SU-DHL-6 (cell line): ENCODE results near the gene CTU1.

Experiments used
- H2AFZ ChIP-seq: fragments of 200-600 bp; sonication (generic); 2 replicates; pipeline ENCODE4 v1.6.1; 2014; ENCODE audit warnings: low read depth, mild to moderate bottlenecking, moderate library complexity, mixed read lengths, antibody characterized with exemption, low read length; ENCODE audit not compliant: severe bottlenecking
- H3F3A ChIP-seq: fragments of 200-600 bp; shearing (Covaris generic); 2 replicates; pipeline ENCODE4 v1.6.0; 2016; ENCODE audit warnings: antibody characterized with exemption, mild to moderate bottlenecking; ENCODE audit not compliant: insufficient read depth
- H3K27ac ChIP-seq: fragments of 200-600 bp; sonication (generic); 2 replicates; pipeline ENCODE4 v1.5.1; 2016; ENCODE audit warnings: low read depth, mild to moderate bottlenecking, low read length, moderate library complexity, mixed read lengths
- H3K27me3 ChIP-seq: fragments of 200-600 bp; sonication (generic), shearing (Covaris generic); 2 replicates; pipeline ENCODE4 v1.6.0; 2014; ENCODE audit warnings: mild to moderate bottlenecking, low read length
- H3K36me3 ChIP-seq: fragments of 200-600 bp; sonication (generic); 2 replicates; pipeline ENCODE4 v1.6.1; 2014; ENCODE audit warnings: mild to moderate bottlenecking, low read length, mixed read lengths
- H3K4me2 ChIP-seq: fragments of 300-600, 200-600 bp; shearing (Covaris generic), sonication (generic); 2 replicates; pipeline ENCODE4 v1.6.0; 2014; ENCODE audit warnings: low read length, low read depth, mild to moderate bottlenecking; ENCODE audit not compliant: poor library complexity, severe bottlenecking
- H3K4me3 ChIP-seq: fragments of 200-600 bp; sonication (generic); 2 replicates; pipeline ENCODE4 v1.5.1; 2014; ENCODE audit warnings: antibody characterized with exemption, low read length, mild to moderate bottlenecking, mixed read lengths; ENCODE audit not compliant: insufficient read depth, poor library complexity, severe bottlenecking
- H3K79me2 ChIP-seq: fragments of 200-600 bp; sonication (generic); 2 replicates; pipeline ENCODE4 v1.6.1; 2014; ENCODE audit warnings: mild to moderate bottlenecking, low read length, moderate library complexity; ENCODE audit not compliant: insufficient read depth
- H3K9ac ChIP-seq: fragments of 200-600 bp; sonication (generic); 2 replicates; pipeline ENCODE4 v1.7.0; 2014; ENCODE audit warnings: mild to moderate bottlenecking, low read length
- H3K9me2 ChIP-seq: fragments of 200-600 bp; sonication (generic); replicated peaks from 2 replicates; pipeline ENCODE4 v1.6.1; 2014; ENCODE audit warnings: low read length; ENCODE audit not compliant: insufficient read depth
- H3K9me3 ChIP-seq: fragments of 200-600 bp; sonication (generic); 2 replicates; pipeline ENCODE4 v1.6.1; 2014; ENCODE audit warnings: low read length, mixed read lengths; ENCODE audit not compliant: insufficient read depth
- H4K20me1 ChIP-seq: fragments of 200-600 bp; sonication (generic); 2 replicates; pipeline ENCODE4 v1.6.1; 2014; ENCODE audit warnings: low read depth, mild to moderate bottlenecking, antibody characterized with exemption, low read length, moderate library complexity, mixed read lengths
- EZH2phosphoT487 ChIP-seq: fragments of 200-600 bp; sonication (generic), shearing (Covaris generic); conservative IDR thresholded peaks from 2 replicates; pipeline ENCODE4 v1.6.1; 2018; ENCODE audit warnings: mild to moderate bottlenecking, antibody characterized with exemption, low read length, moderate library complexity, mixed read lengths
- TF ChIP-seq, protein P1 (sequence below): fragments of 200-600 bp; sonication (generic); IDR thresholded peaks from one replicate; pipeline ENCODE4 v1.5.1; 2017; ENCODE audit warnings: antibody characterized with exemption, mild to moderate bottlenecking, low read length, moderate library complexity; ENCODE audit not compliant: insufficient read depth, poor library complexity, severe bottlenecking

The CTU1 gene

GRCh38 chr19:51094696-51095279 is 13.4 kb downstream of the CTU1 start:
- Histone ChIP-seq H3K27me3 (no peaks in the 10 kb centered on the region), H3K27ac (no peak overlapping the region), H3K4me3 (no peak overlapping the region), H4K20me1 (peaks cover 2% of the 10 kb centered on the region; the same call in 1 of the 2 replicates), H3F3A (no peaks in the 10 kb centered on the region), H2AFZ (no peak overlapping the region), H3K9me2 (no peaks in the 10 kb centered on the region), H3K9ac (no peak overlapping the region), H3K79me2 (no peaks in the 10 kb centered on the region), H3K36me3 (no peaks in the 10 kb centered on the region), H3K9me3 (no peaks in the 10 kb centered on the region), H3K4me2 (no peak overlapping the region)
- TF ChIP-seq EZH2phosphoT487, result no peak
- TF ChIP-seq, protein P1, sequence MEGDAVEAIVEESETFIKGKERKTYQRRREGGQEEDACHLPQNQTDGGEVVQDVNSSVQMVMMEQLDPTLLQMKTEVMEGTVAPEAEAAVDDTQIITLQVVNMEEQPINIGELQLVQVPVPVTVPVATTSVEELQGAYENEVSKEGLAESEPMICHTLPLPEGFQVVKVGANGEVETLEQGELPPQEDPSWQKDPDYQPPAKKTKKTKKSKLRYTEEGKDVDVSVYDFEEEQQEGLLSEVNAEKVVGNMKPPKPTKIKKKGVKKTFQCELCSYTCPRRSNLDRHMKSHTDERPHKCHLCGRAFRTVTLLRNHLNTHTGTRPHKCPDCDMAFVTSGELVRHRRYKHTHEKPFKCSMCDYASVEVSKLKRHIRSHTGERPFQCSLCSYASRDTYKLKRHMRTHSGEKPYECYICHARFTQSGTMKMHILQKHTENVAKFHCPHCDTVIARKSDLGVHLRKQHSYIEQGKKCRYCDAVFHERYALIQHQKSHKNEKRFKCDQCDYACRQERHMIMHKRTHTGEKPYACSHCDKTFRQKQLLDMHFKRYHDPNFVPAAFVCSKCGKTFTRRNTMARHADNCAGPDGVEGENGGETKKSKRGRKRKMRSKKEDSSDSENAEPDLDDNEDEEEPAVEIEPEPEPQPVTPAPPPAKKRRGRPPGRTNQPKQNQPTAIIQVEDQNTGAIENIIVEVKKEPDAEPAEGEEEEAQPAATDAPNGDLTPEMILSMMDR, result peak; percentile 66

- Histone ChIP-seq H3K9me3 (no peaks in the 10 kb centered on the region), H3K4me3 (no peak overlapping the region), H2AFZ (no peak overlapping the region), H3K27me3 (no peaks in the 10 kb centered on the region), H3K9me2 (no peaks in the 10 kb centered on the region), H3K79me2 (no peaks in the 10 kb centered on the region), H3K9ac (no peak overlapping the region), H4K20me1 (peaks cover 2% of the 10 kb centered on the region; the same call in 1 of the 2 replicates), H3F3A (no peaks in the 10 kb centered on the region), H3K27ac (no peak overlapping the region), H3K4me2 (no peak overlapping the region), H3K36me3 (no peaks in the 10 kb centered on the region)
- no peak for TF ChIP-seq EZH2phosphoT487
- TF ChIP-seq, protein P1, result no peak
Measured at GRCh38 chr19:51093510-51094345, 14.5 kb downstream of the CTU1 start.

DNA sequence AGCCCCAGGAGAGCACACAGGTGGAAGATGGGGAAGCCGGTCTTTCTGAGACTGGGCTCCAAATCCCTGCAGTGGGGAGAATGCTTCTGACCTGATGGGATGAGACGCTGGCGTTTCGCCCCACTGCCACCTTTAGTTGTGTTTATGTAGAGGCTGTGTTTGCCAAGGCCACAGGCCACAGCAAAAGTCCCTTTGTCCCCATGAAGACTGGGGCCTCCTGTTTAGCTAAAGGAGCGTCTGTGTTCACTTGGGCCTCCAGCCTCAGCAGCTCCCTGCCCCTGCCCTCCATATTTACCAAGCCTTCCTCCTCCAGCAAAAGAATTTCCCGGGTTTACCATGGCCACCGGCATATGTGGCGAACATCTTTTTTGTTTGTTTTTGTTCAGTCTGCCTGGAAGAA is 15.1 kb downstream of the CTU1 start:
- Histone ChIP-seq H3K4me2 (no peak overlapping the region), H3K9ac (no peak overlapping the region), H3K4me3 (no peak overlapping the region), H3K27ac (no peak overlapping the region), H3K9me2 (no peaks in the 10 kb centered on the region), H3K9me3 (no peaks in the 10 kb centered on the region), H3F3A (no peaks in the 10 kb centered on the region), H3K27me3 (no peaks in the 10 kb centered on the region), H3K36me3 (no peaks in the 10 kb centered on the region), H2AFZ (no peak overlapping the region), H4K20me1 (peaks cover 2% of the 10 kb centered on the region; the same call in 1 of the 2 replicates), H3K79me2 (no peaks in the 10 kb centered on the region)
- TF ChIP-seq EZH2phosphoT487, result no peak
- TF ChIP-seq, protein P1, result no peak
